ENCODE data around the gene EVI5. TPM values are rescaled to one million over a fixed set of nuclear protein-coding genes. Genes with fewer than 3 reads are reported as not detected.

Gene EVI5
- total RNA-seq (2022) (23.2 and 25.0 TPM in 2 replicates), Bru-seq, nascent RNA (percentile 76 among the genes with signal in this experiment), BruChase-seq, experiment 1, labeled RNA remaining after a 6-hour chase (percentile 70 among the genes with signal in this experiment), BruChase-seq, experiment 2, labeled RNA remaining after a 2-hour chase (percentile 73 among the genes with signal in this experiment)
- long read RNA-seq, partial matches to known transcripts = 2 of 21 reads
- long read RNA-seq, other reads (novel, unspliced or antisense) = 19 of 21 reads

DNA sequence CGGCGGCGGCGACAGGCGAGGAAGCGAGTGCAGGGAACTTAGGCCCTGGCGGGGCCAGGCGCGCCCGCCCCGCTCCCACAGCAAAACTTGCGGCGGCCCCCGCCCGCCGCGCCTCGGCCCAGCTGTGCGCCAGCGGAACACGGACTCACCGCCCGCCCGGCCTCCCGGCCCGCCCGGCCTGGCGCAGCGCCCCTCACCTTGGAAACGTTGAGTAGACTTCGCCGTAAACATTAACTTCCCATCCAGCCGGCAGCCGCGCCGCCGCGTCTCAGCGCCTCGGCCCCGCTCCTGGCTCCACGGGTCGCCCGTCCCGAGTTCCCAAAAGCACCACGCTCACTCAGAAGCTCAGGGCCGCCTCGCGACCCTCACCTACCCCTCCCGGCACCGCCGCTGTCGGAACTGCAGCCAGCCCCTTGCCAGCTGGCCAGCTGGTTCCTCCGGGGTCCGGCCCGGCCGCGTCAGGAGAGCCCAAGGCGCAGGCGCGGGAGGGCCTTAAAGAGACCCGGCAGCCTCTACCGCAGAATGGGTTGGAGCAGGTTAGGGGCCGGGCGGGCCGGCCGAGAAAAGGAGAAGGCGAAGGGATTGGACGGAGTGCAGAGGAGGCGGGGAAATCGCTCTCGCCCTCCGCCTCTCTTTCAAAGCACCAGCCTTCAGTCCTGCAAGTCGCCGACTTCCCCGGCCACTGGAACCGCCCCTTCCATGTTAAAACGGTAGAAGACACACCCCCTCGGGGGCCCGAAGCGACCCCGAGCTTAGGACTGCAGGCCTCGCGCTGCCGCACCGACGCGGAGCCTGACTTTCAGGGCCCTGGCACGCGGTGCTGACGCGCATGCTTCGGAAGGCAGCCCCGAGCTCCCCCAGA, at the start of gene EVI5:
Gene EVI5 (minus strand): TSS at position 470 of the 862 bp plus-strand sequence. CDS start 48,562 bp downstream, outside the sequence.
- intact Hi-C loops (cut with micrococcal nuclease) = loop anchor here (2.0 kb wide), 2 partner anchors 34 to 36 kb away; no protein-coding TSS in a partner anchor
- ChIA-PET POLR2A (interaction anchor here (0.6 to 4.1 kb wide), 24 partner anchors 8 to 1283 kb away, joined by 3 to 45 read pairs (median 4); partner anchors contain the start of genes BTBD8, DIPK1A and RPL5), CTCF (interaction anchor here (0.5 to 2.8 kb wide), 6 partner anchors 9 to 245 kb away, joined by 3 to 10 read pairs (median 4); no protein-coding TSS in a partner anchor)
- H3K27ac Mint-ChIP-seq (ENCODE audit: low read depth, unreplicated experiment) = peak within 1 kb of the TSS; percentile 96
- H3K36me3 Mint-ChIP-seq (ENCODE audit: insufficient read depth, unreplicated experiment) = no peaks in the 10 kb centered on the region
- H3K9me3 Mint-ChIP-seq (ENCODE audit: unreplicated experiment) = no peaks in the 10 kb centered on the region
- peaks cover 10% of the 10 kb centered on the region for H3K4me1 Mint-ChIP-seq (ENCODE audit: insufficient read depth, unreplicated experiment)
- peak within 1 kb of the TSS; percentile 87 for H3K4me3 Mint-ChIP-seq (ENCODE audit: unreplicated experiment)
- no peak for TF ChIP-seq CTCF (IDR thresholded peaks at IDR 0.05; ENCODE audit: unreplicated experiment)
- peak; percentile 96 for DNase-seq (ENCODE audit: unreplicated experiment)
- H3K27me3 Mint-ChIP-seq (ENCODE audit: insufficient read depth, unreplicated experiment) = no peaks in the 10 kb centered on the region
- no TSS peak for BruUV-seq (replicated peaks)

- Mint-ChIP-seq H3K36me3 (ENCODE audit: insufficient read depth, unreplicated experiment) (peaks cover 81% of the 10 kb centered on the region), H3K27ac (ENCODE audit: low read depth, unreplicated experiment) (peak overlapping the region; percentile 100), H3K4me3 (ENCODE audit: unreplicated experiment) (peak overlapping the region; percentile 95), H3K4me1 (ENCODE audit: insufficient read depth, unreplicated experiment) (peaks cover 45% of the 10 kb centered on the region), H3K27me3 (ENCODE audit: insufficient read depth, unreplicated experiment) (no peaks in the 10 kb centered on the region), H3K9me3 (ENCODE audit: unreplicated experiment) (no peaks in the 10 kb centered on the region)
- no TSS peak for BruUV-seq (replicated peaks)
- DNase-seq (ENCODE audit: unreplicated experiment) = no peak
- intact Hi-C loops (cut with micrococcal nuclease) = loop anchor here (10.0 kb wide), 1 partner anchor 530 kb away; no protein-coding TSS in a partner anchor
- POLR2A ChIA-PET = interaction anchor here (1.5 to 1.7 kb wide), 2 partner anchors 13 to 127 kb away, joined by 5 to 6 read pairs; partner anchors contain the start of gene DIPK1A
- no peak for TF ChIP-seq CTCF (IDR thresholded peaks at IDR 0.05; ENCODE audit: unreplicated experiment)
- CTCF ChIA-PET = interaction anchor here (0.6 to 1.0 kb wide), 4 partner anchors 24 to 128 kb away, joined by 3 read pairs; no protein-coding TSS in a partner anchor
Measured at GRCh38 chr1:92834617-92835016, 49.7 kb upstream of the EVI5 start.

DNA sequence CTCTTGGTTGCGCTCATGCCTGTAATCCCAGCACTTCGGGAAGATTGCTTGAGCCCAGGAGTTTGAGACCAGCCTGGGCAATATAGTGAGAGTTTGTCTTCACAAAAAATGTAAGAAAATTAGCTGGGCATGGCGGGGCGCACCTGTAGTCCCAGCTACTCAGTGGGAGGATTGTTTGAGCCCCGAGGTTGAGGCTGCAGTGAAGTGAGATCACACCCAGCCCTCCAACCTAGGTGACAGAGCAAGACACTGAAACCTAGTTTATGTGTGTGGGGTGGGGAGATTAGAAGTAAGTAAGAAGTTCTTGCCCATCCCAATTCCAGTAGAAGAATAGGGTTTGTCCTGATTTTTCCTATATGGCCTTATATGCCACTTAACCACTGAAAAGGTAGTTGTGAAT, 48.9 kb upstream of the EVI5 start:
- POLR2A ChIA-PET = interaction anchor here (0.6 to 1.7 kb wide), 3 partner anchors 14 to 342 kb away, joined by 3 to 6 read pairs (median 5); partner anchors contain the start of gene DIPK1A
- Mint-ChIP-seq H3K4me1 (ENCODE audit: insufficient read depth, unreplicated experiment) (peaks cover 45% of the 10 kb centered on the region), H3K36me3 (ENCODE audit: insufficient read depth, unreplicated experiment) (peaks cover 73% of the 10 kb centered on the region), H3K27me3 (ENCODE audit: insufficient read depth, unreplicated experiment) (no peaks in the 10 kb centered on the region), H3K27ac (ENCODE audit: low read depth, unreplicated experiment) (peak overlapping the region; percentile 100), H3K9me3 (ENCODE audit: unreplicated experiment) (no peaks in the 10 kb centered on the region), H3K4me3 (ENCODE audit: unreplicated experiment) (peak overlapping the region; percentile 95)
- BruUV-seq (replicated peaks) = no TSS peak
- no peak for TF ChIP-seq CTCF (IDR thresholded peaks at IDR 0.05; ENCODE audit: unreplicated experiment)
- CTCF ChIA-PET = interaction anchor here (0.6 kb wide), 1 partner anchor 50 kb away, joined by 3 read pairs; no protein-coding TSS in a partner anchor
- no peak for DNase-seq (ENCODE audit: unreplicated experiment)
- intact Hi-C loops (cut with micrococcal nuclease) = loop anchor here (10.0 kb wide), 1 partner anchor 529 kb away; no protein-coding TSS in a partner anchor
